ENCODE measurements around the gene DPM2.
A peak's percentile ranks its signal among the peaks of the same experiment; 100 is the strongest.

Gene DPM2

DNA sequence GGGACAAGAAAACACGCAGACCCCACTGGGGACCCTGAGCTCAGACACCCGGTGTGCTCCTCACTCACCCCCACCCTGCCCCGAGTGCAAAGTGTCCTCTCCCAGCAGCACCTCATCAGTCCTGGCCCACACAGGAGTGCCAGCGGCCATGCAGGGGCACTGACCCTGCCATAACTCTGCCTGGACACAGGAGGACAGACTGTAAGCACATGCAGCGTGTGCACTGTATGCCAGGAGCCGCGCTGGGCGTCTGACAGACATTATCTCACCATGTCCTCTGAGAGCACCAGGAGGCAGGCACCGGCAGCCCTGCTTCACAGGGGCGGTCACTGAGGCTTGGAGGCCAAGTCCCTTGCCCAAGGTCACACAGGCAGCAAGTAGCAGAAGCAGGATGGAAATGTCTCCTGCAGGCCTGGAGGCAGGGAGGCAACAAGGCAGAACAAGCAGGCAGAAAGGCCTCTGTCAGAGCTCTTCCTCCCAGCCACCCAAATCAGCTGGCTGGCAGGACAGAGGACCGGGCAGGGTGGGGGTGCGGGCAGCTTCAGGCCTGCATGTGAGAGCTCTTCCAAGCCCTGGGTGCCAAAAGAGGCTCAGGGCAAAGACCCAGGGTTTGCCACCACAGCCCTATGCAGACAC lies 34.7 kb upstream of the DPM2 start:
- no peak for DNase-seq

DNA sequence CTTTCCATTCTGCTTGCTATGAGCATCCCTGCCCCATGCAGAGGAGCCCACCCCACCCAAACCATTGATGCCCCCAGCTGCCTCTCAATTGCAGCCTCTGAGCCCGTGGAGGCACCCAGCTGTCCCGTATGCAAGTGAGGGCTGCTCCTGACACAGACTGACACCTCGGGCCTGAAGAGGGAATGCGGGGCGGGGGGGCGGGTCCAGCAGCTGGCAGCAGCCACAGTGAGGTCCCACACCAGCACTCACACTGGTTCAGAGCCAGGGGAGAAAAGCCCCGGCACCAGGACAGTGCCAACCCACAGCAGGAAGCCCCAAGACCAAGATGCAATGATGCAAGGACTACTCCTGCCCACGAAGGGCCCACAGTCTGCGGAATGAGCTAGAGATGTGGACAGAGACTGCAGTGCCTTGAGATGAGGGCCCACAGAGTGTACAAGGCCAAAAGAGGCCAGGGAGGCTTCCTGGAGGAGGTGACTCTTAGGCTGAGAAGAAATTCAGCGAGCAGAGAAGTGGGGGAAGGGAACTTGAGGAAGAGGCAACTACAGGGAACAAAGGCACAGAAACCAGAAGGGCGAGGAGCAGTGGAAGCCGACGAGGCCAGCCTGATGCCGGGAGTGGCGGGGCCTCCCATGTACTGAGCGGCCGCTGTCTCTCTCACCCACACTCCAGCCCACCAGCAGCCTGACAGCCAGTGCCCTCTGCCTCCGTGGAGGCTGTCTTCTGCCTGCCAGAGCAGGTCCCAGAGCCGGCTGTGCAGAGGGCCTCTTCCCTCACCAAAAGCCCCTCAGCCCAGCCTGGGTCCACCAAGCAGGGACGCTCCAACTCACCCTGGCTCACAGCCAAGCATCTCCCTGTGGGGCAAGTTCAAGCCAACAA lies 33.9 kb upstream of the DPM2 start:
- DNase-seq = peak; percentile 45

DNA sequence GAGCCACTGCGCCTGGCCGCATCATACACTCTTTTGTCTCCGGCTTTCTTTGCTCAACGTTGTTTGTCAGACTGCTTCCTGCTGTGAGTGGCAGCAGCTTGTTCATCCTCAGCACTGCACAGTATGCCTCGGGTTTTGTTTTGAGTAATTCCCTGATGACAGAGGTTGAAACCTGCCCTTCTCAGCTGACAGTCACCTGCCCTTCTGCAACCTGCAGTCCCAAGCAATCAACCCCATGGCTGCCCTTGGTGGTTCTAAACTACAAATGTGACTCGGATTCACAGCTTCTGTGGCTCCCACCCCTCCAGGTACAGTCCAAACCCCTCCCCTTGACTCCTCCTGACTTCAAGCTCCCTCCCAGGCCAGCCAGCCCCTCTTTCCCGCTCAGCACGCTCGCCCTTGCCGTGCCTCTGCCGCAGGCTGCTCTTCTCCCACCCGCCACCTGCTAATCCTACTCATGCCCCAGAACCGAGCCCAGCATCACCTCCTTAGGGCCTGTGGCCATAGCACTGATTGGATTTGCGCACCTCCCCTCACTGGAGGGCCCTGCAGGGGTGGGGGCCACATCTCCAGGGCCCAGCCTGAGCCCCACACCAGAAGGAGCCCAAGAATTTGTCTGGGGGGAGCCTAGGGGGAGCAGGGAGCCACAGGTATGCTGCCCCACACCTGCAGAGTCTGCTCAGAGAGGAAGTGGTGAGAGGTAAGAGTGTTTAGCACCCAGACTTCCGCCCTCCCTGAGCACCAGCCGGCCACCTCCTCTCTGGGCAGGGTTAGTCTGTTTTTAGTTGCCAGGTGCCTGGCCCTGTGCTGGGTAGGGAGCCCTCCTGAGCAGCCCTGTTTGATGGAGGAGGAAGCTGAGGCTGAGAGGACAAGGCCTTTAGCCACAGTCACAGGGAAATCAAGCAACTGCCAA lies 33.0 kb upstream of the DPM2 start:
- DNase-seq = peak; percentile 48

DNA sequence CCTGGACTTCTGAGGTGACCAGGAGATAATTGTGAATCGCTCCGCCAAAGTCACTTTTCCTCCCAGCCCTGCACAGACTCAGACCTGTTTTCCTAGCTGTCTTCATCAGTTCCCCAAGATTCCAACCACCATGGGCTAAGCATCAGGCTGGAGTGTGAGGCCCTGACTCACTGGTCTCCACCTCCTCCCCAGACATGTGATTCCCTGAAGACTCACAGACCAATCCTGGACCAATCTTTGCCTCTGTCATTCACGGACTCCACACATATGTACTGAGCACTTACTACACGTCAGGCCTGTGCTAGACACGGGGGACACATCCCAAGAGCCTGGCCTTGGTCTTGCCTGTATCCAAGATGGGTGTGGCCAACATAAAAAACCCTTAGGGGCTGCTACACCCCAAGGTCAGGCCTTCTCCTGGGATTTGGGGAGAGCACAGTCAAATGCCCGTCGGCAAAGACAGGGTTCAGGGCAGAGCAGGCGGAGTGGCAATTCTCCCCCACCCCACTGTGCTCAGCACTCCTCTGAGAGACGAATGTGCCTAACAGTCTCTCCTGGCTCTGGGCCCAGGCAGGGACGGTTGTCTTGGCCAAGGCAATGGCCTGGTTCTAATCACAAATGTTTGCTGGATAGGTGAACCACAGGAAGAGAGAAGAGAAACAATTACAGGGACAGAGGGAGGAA lies 31.2 kb upstream of the DPM2 start:
- no peak for DNase-seq

DNA sequence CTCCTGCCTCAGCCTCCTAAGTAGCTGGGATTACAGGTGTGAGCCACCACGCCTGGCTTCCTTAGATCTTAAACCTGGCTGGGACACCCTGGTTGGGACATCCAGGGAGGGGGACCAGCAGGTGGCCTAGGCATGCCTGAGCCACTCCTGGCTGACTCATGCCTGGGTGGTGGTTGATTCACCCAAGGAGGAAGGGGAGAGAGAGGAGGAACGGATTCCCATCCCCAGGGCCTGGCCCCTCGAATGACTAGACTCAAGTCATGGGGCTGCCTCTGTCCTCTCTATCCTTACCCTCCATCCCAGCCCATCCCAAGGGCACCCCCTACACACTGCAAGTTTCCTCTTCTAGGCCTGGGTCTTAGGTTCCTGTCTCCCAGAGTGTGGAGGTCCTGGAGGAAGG lies 30.4 kb upstream of the DPM2 start:
- no peak for DNase-seq

DNA sequence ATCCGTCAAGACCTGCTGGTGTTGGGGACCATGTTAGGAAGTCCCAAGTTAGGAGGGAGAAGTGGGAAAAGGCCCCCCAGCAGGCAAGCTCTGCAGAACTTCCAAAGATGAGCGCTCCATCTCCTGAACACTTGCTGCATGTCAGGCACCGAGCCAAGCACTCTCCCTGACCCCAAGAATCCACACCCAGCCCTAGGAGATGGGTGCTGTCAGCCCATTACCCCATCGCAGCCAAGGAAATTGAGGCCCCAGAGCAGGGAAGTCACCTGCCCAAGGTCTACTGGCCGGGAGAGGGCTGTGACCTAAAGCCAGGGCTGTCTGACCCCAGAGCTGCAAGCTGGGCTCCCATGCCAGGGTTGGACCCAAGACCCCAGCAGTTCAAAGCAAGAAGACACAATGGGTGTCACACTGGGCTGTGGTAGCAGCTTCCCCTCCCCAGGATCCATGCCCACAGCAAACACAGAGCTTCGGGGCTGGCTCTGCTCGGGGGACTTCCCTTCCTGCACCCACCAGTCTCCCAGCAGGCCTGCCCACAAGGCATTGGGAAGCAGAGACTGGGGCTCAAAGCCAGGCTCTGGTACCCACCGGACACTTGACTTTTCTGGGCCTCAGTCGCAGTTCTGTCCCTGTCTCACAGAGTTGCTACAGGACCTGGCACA lies 29.6 kb upstream of the DPM2 start:
- DNase-seq = no peak

DNA sequence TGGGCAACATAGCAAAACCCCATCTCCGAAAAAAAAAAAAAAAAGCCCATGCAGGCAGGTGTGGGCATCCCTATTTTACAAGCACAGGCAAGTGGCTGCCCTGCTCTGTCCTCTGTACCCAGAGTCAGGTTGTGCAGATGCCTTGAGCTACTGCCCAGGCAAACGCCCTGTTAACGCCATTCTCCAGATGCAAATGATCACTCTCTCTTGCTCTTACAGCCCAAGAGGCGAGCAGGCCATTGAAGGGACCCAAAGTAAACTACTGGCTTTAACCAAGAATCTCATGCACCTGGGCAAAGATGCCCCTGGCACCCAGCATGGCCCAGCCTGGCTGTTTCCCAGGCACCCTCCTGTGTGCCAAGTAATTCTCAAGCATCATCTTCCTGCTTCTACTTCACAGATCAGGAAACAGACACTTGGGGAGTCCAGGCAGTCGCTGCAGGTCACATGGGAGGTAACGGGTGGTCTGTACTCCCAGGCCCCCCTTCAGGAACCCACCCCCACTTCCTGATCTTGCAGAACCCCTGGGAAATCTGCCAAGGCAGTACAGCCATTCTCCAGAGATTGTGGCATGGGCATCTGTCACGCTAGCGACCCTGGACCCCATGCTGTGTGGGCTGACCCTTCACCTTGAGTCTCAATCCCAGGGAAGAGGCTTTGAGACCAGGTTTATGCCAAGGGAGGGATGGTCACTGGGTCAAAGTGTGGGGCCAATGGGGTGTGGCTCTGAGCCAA lies 28.9 kb upstream of the DPM2 start:
- DNase-seq = no peak

DNA sequence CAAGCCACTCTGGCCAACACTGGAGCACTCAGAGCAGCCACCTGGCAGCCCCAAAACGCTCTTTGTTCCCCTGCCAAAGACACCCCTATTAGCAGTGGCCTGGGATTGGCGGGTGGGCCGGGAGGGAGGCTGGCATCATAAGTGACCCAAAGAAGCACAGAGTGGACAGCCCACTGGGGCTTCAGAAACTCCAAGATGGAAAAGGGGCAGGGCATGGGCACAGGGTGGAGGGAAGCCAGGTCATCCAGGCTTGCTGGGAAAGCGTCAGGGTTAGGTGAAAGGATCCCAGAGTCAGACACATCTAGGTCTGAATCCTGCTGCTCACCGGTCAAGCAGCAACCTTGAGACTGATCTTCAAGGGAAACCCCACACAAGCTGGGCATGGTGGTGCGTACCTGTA lies 28.3 kb upstream of the DPM2 start:
- DNase-seq = no peak

DNA sequence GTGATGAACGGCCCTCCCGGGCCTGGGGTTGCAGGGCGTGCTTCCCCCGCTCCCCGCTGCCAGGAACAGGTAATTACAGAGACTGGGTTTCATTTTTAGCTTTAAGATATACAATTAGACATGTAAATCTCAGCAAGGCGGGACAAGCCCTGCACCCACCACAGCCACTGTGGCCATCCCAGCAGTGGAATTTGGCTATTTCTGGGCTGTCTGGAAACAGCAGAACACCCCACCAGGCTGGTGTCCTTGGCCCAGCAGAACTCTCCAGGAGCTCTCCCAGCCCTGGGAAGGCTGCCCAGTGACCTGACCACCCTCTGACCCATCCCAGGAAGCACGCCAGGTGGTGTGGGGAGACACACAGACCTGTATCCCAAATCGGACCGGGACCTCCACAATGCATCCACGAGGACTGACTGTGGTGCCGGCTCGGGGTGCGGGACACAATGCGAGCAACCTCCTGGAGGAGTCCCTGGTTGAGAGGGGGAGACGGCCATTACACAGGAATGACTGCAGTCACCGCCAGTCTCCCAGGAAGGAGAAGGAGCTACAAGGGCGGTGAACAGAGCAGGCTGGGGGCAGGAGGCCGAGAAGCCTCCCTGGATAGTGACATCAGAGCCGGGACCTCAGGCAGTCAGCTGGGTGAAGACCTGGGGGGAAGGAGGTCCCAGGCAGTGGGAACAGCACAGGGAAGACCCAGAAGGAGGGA lies 25.9 kb upstream of the DPM2 start:
- no peak for DNase-seq

DNA sequence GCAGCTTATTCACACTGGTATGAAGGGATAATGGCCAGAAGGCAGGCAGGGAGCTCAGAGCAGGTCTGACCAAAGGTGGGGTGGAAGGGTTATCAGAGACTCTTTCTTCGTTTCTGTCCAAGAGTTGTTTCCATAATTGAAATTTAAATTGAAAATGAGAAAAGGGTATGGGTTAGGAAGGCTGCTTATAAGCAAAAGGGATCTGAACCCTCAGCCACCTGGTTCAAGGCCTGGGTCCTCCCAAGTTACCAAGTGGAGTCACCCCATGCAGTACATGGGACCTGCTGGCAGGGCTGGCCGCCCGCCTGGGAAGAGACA lies 25.3 kb upstream of the DPM2 start:
- DNase-seq = no peak

DNA sequence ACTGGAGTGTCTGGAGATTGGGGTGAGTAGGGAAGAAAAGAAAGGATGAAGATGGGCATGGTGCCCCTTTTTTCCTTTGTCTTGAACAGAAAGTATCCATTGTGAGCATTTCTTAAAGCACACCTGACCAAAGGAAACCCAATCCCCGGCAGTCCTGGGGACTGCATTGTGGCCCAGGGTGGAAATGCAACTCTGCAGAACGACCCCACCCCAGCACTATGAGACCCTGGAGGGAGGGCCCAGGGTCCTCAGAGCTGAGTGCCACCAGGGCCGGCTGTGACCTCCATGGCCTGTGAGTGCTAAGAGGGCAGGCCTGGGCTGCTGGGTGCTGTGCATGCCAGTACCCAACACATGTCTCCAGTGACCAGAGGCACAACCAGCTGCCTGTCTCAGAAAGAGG lies 24.6 kb upstream of the DPM2 start:
- no peak for DNase-seq

DNA sequence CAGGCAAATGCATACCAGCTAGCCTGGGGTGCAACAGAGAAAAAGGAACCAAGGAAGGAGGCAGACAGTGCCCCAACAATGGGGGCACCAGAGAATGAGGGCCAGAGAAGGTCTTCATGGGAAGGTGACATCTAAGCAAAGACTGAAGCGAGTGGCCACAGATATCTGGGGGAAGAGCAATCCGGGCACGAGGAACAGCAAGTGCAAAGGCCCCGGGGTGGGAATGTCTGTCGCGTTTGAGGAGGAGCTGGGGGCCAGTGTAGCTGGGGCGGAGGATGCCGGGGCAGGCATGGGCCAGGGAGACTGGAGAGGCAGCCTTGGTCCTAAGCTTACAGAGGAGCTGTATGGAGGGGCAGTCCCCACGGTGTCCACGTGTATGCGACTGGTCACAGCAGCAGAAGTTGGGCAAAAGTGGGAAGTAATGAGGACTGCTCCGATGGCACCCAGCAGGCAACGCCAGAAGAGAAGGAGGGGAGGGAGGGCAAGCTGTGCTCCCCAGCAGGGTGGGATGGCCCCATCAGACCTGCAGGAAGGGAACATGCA lies 24.0 kb upstream of the DPM2 start:
- no peak for DNase-seq

DNA sequence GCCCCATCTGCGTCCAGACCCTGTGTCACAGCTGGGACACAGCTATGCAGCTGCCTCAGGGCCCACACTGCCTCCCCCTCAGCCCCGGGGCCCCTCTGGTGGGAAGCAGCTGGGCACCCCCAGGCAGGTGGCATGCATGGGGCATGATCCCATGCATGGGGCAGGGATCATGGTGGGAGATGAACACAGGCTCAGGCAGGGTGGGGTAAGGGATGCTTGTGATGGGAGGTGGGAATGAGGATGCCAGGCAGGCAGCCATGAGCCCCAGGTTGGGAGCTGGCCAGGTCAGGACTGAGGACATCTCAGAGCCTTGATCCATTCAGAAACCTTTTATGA lies 23.5 kb upstream of the DPM2 start:
- no peak for DNase-seq

DNA sequence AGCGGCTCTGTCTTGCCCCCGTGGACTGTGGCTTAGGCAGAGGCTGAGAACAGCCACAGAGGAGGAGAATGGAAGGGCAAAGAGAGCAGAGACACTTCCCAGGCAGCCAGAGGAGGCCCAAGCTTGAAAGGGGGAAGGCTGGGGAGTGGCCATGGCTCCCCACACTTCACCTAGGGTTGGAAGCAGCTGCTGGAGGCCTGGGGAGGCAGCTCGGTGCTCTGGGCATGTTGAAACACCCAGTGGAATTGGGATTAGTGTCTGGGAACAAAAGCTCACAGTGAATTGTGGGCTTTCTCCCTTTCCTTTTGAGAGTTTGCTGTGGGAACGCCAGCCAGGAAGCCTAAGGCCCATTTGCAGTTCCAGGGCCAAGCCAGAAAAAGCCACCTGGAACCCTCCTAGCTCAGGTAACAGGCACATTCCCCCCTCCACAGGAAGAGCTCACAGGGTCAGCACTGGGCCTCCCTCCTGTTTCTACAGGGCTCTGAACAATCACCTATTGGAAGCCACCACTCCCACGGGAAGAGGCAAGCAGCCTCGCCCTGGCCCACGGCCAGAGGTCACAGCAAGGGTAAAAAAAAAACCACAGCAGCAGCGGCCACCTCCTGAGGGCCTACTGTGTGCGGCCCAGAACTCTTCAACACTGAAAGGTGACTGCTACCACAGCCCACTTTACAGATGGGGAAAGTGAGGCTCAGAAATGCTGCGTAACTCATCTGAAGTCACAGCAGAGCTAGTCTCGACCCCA lies 22.9 kb upstream of the DPM2 start:
- DNase-seq = no peak

DNA sequence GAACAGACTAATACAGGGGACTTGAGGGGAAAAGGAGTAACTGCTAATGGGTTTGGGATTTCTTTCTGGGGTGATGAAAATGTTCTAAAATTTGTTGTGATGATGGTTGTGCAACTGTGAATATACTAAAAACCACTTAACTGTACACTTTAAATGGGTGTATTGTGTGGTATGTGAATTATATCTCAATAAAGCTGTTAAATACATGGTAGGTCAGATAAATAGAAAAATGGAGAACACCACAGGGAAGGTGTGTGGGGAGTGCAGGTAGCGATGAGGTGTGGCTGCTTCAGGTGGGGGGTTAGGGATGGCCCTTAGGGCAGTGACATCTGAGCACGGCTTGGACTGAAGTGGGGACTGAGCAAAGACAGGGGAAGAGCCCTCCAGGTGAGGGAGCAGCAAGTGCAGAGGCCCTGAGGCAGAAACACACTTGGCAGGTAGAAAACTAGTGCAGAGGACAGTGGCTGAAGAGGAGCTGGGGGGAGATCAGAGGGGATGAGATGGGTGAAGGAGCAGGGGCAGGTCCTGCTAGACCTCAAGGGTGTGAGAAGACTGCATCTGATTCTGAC lies 22.3 kb upstream of the DPM2 start:
- no peak for DNase-seq

DNA sequence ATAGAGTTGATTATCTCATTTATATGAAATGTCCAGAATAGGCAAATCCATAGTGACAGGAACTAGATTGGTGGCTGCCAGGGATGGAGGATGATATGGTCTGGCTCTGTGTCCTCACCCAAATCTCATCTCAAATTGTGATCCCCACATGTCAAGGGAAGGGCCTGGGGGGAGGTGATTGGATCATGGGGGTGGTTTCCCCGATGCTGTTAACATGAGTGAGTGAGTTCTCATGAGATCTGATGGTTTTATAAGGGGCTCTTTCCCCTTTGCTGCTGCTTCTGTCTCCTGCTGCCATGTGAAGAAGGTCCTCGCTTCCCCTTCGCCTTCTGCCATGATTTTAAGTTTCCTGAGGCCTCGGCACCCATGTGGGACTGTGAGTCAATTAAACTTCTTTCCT lies 21.7 kb upstream of the DPM2 start:
- no peak for DNase-seq

DNA sequence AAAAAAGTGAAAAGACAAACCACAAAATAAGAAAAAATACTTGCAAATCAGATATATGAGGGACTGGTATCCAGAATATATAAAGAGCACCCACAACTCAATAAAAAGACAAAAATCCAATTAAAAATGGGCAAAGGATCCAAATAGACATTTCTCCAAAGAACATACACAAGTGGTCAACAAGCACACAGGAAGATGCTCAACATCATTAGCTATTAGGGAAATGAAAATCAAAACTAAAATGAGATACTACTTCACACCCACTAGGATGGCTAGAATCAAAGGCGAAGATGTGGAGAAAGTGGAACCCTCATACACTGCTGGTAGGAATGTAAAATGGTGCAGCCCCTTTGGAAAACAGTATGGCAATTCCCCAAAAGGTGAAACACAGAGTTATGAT lies 21.1 kb upstream of the DPM2 start:
- no peak for DNase-seq

DNA sequence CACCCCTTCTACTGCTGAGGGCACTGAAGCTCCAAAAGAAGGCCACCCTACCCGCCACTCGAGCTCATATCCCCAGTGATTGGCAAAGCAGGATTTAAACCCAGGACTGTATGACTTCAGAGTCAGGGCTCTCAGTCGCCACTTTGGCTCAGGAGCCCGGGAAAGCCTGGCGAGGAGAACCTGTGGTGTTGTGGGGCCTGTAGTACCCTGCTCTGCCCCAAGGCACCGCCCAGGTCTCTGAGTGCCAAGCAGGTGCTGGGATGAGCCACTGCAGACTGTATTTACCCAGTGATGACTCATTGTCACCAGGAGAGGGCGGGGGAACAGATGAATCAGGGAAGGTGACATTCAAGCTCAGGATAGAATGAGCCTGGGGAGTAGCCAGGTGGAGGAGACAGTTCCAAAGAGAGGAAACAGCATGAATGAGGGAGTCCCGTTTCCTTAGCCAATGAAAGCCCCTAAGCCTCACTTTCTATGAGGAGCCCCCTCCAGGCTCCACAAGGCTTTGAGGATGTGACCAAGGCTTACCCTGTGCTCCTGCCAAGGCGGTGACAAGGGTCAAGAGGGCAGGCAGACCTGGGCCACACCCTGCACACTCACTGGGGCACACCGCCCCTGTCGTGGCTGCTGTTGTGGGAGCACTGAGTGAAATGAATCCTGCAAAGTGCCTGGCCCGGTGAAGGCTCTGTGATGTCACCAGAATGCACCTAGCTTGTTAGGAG lies 17.8 kb upstream of the DPM2 start:
- peak; percentile 69 for DNase-seq

DNA sequence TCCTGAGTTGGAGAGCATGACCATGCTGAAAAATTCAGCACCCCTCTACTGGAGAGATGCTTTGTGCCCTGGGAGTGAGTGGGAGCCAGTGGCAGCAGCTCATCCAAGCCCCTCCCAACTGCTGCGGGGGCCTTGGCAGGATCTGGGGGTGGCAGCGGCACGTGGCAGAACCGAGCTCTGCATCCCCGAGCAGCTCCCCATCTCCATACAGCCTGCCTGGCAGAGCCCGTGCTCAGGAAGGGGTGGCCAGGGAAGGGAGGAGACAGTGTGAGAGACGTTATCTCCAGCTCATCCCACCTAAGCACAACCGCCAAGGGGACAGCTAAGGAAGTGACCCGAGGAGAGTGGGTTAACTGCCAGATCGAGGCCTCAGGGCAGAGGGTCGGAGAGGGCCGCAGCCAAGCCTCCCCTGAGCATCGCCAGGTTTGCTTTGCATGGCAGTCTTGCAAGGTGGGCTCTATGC lies 17.2 kb upstream of the DPM2 start:
- no peak for DNase-seq

Measured in T-helper 9 cell (primary cell).